ENCODE measurements around the gene TBATA. TPM values are rescaled to one million over a fixed set of nuclear protein-coding genes. Genes with fewer than 3 reads are reported as not detected.
"Not testable (repeated sequence)": the region's sequence is repeated elsewhere in the genome, so short reads cannot be mapped to it uniquely, and the experiment has no call there.

Gene TBATA
- total RNA-seq, 1 experiment from 2014 or later: not detected

- intact Hi-C loops (cut with micrococcal nuclease): no loop called here
- no peak overlapping the region for H3K9ac ChIP-seq (ENCODE audit: low read length)
- ATAC-seq (no peak), DNase-seq (no peak)
- no peaks in the 10 kb centered on the region for H3K36me3 ChIP-seq (ENCODE audit: low read depth, low read length)
- no peaks in the 10 kb centered on the region for H4K20me1 ChIP-seq (ENCODE audit: low read length)
- no peak overlapping the region for H3K4me3 ChIP-seq (ENCODE audit: low read length)
- no peaks in the 10 kb centered on the region for H3K9me2 ChIP-seq (replicated peaks; ENCODE audit: low read length)
- no peak overlapping the region for H3K4me2 ChIP-seq (ENCODE audit: low read length)
- no TSS peak for BruUV-seq (replicated peaks)
- no peaks in the 10 kb centered on the region for H3K9me3 ChIP-seq (ENCODE audit: low read length)
- H3K27ac ChIP-seq (ENCODE audit: low read length): no peak overlapping the region
- H3K79me2 ChIP-seq (ENCODE audit: low read length): no peaks in the 10 kb centered on the region
- TF ChIP-seq EZH2phosphoT487 (IDR thresholded peaks at IDR 0.05; ENCODE audit: borderline replicate concordance, low read length) (no peak), CTCF (conservative IDR thresholded peaks at IDR 0.05; ENCODE audit: low read depth, low read length) (no peak), EZH2 (IDR thresholded peaks at IDR 0.05; ENCODE audit: low read length, unreplicated experiment) (no peak)
- H2AFZ ChIP-seq (ENCODE audit: low read length): no peak overlapping the region
- no peaks in the 10 kb centered on the region for H3F3A ChIP-seq (ENCODE audit: low read length, unreplicated experiment)
- no peaks in the 10 kb centered on the region for H3K4me1 ChIP-seq (ENCODE audit: insufficient read depth, low read length)
- ChIA-PET CTCF (no interaction called here), POLR2A (ENCODE audit: unreplicated experiment) (interaction anchor here (0.5 kb wide), 1 partner anchor 559 kb away, joined by 24 read pairs; no protein-coding TSS in a partner anchor)
- no peaks in the 10 kb centered on the region for H3K27me3 ChIP-seq (ENCODE audit: low read length)
These were observed 13.6 kb downstream of the TBATA start for GRCh38 chr10:70771311-70772194.

GRCh38 chr10:70770516-70770915, 14.7 kb downstream of the TBATA start:
- BruUV-seq (replicated peaks); H3K9me2 ChIP-seq (replicated peaks; ENCODE audit: low read length); H3K4me2 ChIP-seq (ENCODE audit: low read length); H3K79me2 ChIP-seq (ENCODE audit: low read length); H3K27me3 ChIP-seq (ENCODE audit: low read length); H3K36me3 ChIP-seq (ENCODE audit: low read depth, low read length); CTCF ChIA-PET; ATAC-seq; H3K27ac ChIP-seq (ENCODE audit: low read length); intact Hi-C loops (cut with micrococcal nuclease); H4K20me1 ChIP-seq (ENCODE audit: low read length); DNase-seq; H3K9me3 ChIP-seq (ENCODE audit: low read length); H3F3A ChIP-seq (ENCODE audit: low read length, unreplicated experiment); H3K4me3 ChIP-seq (ENCODE audit: low read length); H3K9ac ChIP-seq (ENCODE audit: low read length); POLR2A ChIA-PET (ENCODE audit: unreplicated experiment); H2AFZ ChIP-seq (ENCODE audit: low read length); H3K4me1 ChIP-seq (ENCODE audit: insufficient read depth, low read length): not testable (repeated sequence)

- Histone ChIP-seq H3K9ac (ENCODE audit: low read length) (no peak overlapping the region), H2AFZ (ENCODE audit: low read length) (no peak overlapping the region), H3K4me2 (ENCODE audit: low read length) (no peak overlapping the region), H3K27me3 (ENCODE audit: low read length) (no peaks in the 10 kb centered on the region), H3K36me3 (ENCODE audit: low read depth, low read length) (no peaks in the 10 kb centered on the region), H3K9me3 (ENCODE audit: low read length) (peaks cover 4% of the 10 kb centered on the region; the same call in 1 of the 2 replicates), H4K20me1 (ENCODE audit: low read length) (no peaks in the 10 kb centered on the region), H3K27ac (ENCODE audit: low read length) (no peak overlapping the region), H3K9me2 (replicated peaks; ENCODE audit: low read length) (no peaks in the 10 kb centered on the region), H3K4me3 (ENCODE audit: low read length) (no peak overlapping the region), H3F3A (ENCODE audit: low read length, unreplicated experiment) (no peaks in the 10 kb centered on the region), H3K79me2 (ENCODE audit: low read length) (no peaks in the 10 kb centered on the region), H3K4me1 (ENCODE audit: insufficient read depth, low read length) (no peaks in the 10 kb centered on the region)
- intact Hi-C loops (cut with micrococcal nuclease): no loop called here
- ATAC-seq: no peak
- ChIA-PET CTCF (no interaction called here), POLR2A (ENCODE audit: unreplicated experiment) (no interaction called here)
- BruUV-seq (replicated peaks): no TSS peak
- no peak for DNase-seq
- TF ChIP-seq EZH2phosphoT487 (IDR thresholded peaks at IDR 0.05; ENCODE audit: borderline replicate concordance, low read length): no peak
These were observed 15.2 kb downstream of the TBATA start for GRCh38 chr10:70770001-70770400.

Measured in PC-3 (cell line).